ENCODE results near the gene ELMOD3.

DNA sequence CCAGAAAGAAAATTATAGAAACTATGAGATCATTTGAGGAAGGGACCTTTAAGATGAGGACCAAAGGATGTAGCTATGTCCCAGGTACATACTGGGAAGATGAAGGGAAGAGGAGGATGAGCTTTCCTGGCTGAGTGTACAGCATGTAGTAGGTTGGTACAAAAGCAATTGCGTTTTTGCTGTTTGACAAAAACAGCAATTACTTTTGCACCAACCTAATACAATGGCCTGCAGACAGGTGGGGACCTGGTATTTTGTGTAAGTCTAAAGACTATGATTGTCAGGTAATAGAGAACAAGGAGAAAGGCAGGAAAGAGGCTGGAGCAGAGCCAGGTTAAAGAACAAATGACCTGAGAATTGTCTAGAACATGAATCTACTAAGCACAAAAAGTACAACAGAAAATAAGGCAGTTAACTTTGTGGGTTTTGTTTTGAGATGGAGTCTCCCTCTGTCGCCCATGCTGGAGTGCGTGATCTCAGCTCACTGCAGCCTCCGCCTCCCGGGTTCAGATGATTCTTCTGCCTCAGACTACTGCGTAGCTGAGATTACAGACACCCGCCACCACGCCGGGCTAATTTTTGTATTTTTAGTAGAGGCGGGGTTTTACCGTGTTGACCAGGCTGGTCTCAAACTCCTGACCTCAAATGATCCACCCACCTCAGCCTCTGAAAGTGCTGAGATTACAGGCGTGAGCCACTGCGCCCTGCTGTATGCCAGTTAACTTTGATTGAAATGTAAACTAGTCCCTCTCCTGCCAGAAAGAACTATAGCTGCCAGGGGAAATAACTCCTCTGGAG, 23.5 kb upstream of the ELMOD3 start:
- TF ChIP-seq POLR2A (IDR thresholded peaks at IDR 0.05; ENCODE audit: extremely low read depth, insufficient read length) (no peak), MYC (IDR thresholded peaks at IDR 0.05; ENCODE audit: low read depth, low read length) (no peak), MAX (IDR thresholded peaks at IDR 0.05; ENCODE audit: low read depth, low read length) (no peak)
- TF ChIP-seq, protein P1, sequence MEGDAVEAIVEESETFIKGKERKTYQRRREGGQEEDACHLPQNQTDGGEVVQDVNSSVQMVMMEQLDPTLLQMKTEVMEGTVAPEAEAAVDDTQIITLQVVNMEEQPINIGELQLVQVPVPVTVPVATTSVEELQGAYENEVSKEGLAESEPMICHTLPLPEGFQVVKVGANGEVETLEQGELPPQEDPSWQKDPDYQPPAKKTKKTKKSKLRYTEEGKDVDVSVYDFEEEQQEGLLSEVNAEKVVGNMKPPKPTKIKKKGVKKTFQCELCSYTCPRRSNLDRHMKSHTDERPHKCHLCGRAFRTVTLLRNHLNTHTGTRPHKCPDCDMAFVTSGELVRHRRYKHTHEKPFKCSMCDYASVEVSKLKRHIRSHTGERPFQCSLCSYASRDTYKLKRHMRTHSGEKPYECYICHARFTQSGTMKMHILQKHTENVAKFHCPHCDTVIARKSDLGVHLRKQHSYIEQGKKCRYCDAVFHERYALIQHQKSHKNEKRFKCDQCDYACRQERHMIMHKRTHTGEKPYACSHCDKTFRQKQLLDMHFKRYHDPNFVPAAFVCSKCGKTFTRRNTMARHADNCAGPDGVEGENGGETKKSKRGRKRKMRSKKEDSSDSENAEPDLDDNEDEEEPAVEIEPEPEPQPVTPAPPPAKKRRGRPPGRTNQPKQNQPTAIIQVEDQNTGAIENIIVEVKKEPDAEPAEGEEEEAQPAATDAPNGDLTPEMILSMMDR (IDR thresholded peaks at IDR 0.05; ENCODE audit: low read depth, low read length), result no peak

All from NB4 (cell line).